ENCODE data around the gene FAAH.
A peak's percentile ranks its signal among the peaks of the same experiment; 100 is the strongest.
"Not testable (repeated sequence)": the region's sequence is repeated elsewhere in the genome, so short reads cannot be mapped to it uniquely, and the experiment has no call there.

FAAH gene

DNA sequence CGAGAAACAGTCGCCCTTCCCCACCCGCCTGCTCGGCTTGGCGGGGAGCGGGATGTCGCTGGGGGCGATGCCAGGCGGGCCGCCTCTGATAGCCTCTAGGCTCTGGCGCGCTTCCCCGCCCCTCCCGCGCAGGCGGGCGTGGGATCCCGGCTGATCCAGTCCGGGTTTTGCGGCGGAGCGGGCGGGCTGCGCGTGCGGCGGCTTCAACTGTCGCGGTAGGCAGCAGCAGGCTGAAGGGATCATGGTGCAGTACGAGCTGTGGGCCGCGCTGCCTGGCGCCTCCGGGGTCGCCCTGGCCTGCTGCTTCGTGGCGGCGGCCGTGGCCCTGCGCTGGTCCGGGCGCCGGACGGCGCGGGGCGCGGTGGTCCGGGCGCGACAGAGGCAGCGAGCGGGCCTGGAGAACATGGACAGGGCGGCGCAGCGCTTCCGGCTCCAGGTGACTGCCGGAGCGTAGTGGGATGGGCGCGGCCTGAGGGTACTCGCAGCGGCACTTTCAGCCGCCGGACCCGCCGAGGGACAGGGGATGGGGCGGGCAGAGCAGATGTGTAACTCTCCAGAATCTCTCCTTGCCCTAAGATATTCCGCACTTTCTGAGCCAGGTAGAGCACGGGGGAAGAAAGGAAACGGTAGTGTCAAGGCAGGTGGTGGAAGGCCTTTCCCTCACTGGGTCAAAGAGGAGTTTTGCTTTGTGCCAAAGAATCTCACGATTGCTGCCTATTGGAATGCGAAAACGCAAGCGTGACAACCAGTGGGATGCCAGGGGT is at the start of gene FAAH:
Gene FAAH, plus strand, starts transcription at position 210 of the 764 bp plus-strand sequence. Its CDS starts 32 bp downstream, at position 242.
- DNase-seq (ENCODE audit: low spot score) = peak; percentile 69

DNA sequence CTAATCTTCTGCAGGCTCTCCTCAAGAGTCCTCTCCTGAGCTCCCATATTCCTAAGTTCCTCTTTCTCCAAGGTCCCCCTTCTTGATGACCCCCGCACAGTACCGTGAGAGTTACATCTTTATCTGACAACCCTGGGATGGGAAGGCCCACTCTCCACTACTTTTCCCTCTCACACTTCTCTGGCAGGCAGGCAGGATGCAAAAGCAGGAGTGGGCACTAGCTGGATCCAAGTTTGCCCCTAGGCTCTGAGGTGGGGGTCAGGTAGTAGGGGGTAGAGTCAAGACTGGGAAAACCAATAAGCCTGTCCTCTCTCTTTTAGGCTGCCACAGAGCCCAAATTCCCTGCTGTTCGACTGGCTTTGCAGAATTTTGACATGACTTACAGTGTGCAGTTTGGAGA is 49.6 kb upstream of the FAAH start:
- DNase-seq (ENCODE audit: low spot score) = no peak

DNA sequence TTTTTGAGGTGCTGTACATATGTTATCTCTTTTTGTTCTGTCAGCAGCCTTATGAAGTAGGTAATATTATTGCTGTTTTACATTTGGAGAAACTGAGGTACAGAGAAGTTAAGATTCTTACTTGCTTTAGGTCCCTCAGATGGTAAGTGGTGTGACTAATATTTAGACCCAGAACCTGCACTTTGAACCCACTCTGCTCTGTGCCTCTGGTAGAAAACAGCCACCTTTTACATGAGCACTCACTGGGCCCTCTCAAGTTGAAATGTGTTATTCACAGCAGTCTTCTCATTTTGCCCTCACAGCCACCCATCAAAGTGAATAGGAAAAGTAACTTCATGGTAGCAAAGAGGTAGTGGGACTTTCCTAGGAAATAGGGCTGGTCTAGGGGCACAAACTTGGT is 48.8 kb upstream of the FAAH start:
- no peak for DNase-seq (ENCODE audit: low spot score)

GRCh38 chr1:46352363-46352762 is 41.8 kb upstream of the FAAH start:
- DNase-seq (ENCODE audit: low spot score) = no peak

- not testable (repeated sequence) for DNase-seq (ENCODE audit: low spot score)
Measured at GRCh38 chr1:46355920-46356319, 38.2 kb upstream of the FAAH start.

DNA sequence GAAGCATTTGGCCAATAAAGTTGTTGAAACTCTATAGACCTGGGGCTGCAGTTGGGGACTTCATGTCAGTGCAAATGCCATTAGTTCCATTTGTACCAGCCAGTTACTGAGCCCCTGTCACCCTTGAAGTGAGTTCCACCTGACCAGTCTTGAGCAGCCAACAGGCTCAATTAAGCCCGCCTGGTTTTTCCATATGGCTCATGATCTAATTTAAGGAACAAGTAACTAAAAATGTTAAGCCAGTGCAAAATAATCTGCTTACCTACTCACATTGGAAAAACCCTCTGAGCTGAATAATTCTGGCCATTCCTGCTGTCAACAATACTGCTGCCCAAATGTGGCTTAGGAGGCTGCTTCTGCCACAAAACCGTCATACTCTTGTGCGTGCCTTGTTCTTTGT is 32.0 kb upstream of the FAAH start:
- DNase-seq (ENCODE audit: low spot score) = no peak

GRCh38 chr1:46363121-46363520 is 31.0 kb upstream of the FAAH start:
- no peak for DNase-seq (ENCODE audit: low spot score)

- peak; percentile 88 for DNase-seq (ENCODE audit: low spot score)
Measured at GRCh38 chr1:46364612-46365011, 29.5 kb upstream of the FAAH start.

DNA sequence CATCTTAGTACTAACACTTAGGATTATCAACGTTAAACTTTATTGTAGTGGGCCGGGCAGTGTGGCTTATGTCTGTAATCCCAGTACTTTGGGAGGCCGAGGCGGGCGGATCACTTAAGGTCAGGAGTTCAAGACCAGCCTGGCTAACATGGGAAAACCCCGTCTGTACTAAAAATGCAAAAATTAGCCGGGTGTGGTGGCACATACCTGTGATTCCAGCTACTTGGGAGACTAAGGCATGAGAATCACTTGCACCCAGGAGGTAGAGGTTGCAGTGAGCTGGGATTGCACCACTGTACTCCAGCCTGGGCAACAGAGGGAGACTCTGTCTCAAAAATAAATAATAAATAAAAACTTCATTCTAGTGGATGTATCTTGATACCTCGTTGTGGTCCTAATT is 28.3 kb upstream of the FAAH start:
- not testable (repeated sequence) for DNase-seq (ENCODE audit: low spot score)

DNA sequence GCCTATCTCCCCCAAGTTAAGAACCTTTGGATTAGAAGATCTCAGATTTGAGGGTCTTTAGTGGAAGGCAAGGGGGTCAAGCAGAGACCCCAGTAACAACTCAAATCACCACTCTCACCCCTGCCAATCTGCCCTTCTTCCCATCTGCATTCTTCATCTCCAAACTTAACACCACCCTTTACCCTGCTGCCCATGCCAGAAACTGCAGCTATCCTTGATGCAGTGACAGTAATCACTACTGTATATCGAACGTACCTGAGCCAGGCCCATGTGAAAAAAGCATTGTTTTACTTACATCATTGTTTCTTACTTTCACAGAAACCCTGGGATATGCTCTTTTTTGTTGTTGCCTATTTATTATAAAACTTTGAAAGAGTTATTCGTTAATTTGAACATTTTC is 27.0 kb upstream of the FAAH start:
- no peak for DNase-seq (ENCODE audit: low spot score)

- DNase-seq (ENCODE audit: low spot score) = not testable (repeated sequence)
Measured at GRCh38 chr1:46367701-46368100, 26.4 kb upstream of the FAAH start.

- DNase-seq (ENCODE audit: low spot score) = no peak
Measured at GRCh38 chr1:46368791-46369190, 25.3 kb upstream of the FAAH start.

DNA sequence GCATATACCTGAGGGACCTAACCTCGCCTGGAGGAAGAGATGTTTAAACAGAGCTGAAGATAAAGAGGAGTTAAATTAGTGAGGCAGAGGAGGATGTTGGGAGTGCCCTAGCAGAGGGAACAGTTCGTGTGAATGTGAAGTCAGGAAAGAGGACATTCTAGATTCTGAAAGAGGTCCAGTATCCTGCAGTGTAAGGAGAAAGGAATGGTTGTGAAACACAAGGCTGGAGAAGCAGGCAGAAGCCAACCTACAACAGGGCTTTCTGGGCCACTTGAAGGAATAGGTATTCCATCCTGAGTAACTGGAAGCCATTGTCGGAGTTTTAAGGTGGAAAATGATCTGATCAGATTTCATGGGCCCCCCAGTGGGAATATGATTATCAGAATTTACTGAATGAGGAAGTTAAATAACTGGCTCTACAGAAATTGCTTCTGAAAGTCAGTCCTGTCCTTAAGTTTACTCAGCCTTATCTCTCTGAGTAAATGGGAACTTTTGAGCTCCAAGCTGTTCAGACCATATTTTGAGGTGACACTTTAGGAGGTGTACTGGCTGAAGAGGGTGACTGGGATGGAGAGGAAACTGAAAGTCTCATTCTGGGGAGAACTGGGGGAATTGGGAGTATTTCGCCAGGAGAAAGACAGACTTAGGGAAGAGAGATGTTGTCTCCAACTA is 24.4 kb upstream of the FAAH start:
- peak; percentile 34 for DNase-seq (ENCODE audit: low spot score)

DNA sequence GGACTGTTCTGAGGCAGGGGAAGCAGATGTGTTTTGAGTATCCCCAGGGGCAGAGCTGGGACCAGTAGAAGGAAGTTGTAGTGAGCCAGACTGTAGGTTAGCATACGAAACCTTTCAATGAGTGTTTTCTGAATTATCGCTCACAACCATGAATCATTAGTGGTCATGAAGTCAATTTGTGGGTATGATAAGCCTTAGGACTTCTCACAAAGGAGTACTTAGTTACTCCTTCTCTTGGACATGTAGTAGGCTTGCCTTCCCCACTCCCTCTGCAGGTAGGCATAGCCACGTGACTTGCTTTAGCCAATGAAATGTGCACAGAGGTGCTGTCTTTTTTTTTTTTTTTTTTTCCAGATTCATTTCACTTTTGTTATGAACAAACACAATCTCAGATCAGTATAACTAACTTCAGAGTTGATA is 23.9 kb upstream of the FAAH start:
- DNase-seq (ENCODE audit: low spot score) = no peak

DNA sequence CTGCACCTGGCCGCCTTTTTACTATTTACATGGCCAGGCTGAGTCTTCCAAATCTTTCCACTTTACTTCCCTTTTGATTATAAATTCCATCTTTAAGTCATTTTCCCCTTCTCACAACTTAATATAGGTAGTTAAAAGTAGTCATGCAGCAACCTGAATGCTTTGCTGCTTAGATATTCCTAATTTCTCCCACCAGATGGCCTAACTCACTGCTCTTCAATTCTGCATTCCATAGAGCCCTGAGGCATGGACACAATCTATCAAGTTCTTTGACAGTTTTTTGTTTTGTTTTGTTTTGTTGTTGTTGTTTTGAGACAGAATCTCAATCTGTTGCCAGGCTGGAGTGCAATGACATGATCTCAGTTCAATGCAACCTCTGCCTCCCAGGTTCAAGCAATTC is 21.7 kb upstream of the FAAH start:
- no peak for DNase-seq (ENCODE audit: low spot score)

DNA sequence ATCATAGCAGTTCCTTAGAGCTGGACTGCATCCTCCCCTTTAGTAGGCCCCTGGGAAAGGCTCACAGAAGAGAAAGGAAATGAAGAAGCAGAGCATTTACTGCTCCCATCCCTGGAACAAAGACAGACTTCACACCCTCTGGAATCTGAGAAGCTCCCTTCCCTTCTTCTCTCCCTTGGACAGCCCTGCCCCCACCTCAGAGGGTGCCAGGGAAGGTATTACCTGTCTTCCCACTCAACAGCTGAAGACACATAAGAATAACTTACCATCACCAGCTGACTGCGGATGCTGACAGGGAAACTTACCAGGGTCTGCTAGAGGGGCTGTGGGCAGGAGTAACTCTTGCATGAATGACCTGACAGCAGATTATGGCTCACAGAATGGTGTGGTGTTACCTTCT is 14.1 kb upstream of the FAAH start:
- no peak for DNase-seq (ENCODE audit: low spot score)

DNA sequence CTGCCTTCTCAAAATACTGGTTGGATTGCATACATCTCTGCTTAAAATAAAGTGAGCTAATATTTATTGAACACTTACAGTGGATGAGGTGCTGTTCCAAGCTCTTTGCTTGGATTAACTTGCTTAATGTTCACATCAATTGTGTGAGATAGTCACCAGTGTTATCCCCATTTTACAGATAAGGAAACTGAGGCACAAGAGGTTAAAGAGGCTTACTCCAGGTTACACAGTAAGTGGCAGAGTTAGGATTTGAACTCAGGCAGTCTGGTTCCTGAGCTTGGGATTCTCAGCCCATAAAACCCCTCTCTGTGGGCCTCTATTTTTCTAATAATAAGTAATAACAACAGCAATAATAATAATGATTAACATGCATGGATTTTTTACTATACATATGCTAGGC is 13.6 kb upstream of the FAAH start:
- DNase-seq (ENCODE audit: low spot score) = no peak

DNA sequence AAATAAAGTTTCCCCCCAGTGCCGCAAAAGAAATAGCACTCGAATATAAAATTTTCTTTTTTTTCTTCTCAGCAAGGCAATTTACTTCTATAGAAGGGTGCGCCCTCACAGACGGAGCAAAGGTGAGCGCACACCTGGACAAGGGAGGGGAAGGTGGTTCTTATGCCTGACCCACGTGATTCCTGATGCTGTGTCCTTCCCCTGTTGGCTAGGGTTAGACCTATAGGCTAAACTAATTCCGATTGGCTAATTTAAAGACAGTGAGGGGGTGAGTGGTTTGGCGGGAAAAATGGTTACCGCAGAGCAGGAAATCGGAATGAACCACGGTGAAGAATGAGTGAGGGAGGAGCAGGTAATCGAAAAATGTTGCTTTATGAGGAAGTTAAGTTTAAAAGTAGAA is 607 bp upstream of the FAAH start:
- DNase-seq (ENCODE audit: low spot score) = peak; percentile 0

GRCh38 chr1:46394872-46395465 is 852 bp downstream of the FAAH start:
- DNase-seq (ENCODE audit: low spot score) = peak; percentile 3

DNA sequence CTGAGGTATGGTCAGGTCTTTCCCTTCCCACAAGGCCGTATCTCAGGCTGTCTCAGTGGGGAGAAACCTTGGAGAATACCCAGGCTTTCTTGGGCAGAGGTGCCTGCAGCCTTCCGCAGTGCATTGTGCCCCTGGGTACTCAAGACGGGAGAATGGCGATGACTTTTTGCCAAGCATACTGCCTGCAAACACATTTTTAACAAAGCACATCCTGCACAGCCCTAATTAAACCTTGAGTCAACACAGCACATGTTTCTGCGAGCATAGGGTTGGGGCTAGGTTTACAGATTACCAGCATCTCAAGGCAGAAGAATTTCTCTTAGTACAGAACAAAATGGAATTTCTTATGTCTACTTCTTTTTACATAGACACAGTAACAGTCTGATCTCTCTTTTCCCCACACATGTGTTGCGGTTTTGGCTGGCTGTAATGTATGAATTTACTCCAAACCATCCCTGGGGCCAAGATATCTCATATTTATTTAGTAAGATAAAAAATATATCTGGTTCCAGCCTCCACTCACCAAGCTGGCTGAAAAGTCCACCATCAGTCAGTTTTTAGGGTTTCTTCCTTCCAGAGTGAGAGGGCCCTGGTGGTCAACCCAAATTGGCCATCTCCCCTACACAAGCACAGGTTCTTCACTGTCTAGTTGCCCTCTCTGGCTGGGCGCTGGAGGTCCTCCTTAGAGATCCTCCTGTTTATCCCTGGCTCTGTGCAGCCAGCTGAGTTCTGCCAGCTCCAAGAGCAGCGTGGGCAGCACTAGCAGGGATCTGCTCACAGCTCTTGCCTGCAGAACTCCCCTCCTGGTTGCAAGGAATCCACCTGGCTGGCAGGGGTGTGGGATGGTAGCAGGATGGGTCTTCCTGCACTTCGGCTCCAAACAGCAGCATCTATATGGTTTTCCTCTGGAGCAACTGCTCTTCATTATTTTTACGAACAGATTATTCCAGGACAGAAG is 2.6 kb downstream of the FAAH start:
- no peak for DNase-seq (ENCODE audit: low spot score)

DNA sequence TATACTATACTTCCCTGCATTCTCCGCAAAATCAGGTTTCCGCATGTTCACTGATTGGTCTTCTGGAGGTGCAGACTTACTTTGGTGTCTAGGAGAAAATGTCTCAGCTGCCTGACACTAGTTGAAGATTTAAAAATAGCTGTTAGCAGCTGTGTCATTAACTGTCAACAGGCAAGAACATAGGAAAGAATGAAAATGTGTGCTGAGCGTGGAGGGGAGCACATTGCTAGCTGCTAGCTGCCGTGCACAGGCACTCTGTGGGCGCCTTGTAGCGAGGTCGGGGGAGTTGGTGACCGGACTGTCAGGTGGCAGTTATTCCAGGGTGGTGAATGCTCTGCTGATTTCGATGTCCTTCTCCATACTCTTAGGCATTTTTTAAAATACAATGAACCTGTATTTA is 5.2 kb downstream of the FAAH start:
- no peak for DNase-seq (ENCODE audit: low spot score)

DNA sequence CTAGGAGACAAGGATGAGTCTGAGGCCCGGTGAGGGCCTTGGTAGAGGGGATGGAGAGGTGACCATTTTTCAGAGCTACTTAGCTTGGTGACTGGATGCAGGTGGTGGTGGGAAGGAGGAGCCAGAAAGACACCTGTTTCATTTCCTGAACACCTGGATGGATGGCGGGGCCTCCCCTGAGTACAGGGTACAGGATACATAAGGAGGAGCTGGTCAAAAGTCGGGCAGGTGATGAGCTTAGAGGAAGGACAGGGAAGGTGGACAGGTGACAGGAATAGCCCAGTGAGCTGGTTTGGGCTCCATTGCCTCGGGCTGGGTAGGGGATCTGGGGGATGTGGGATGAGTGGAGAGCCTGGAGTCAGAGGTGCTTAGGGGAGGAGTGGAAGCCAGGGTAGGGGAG is 6.3 kb downstream of the FAAH start:
- DNase-seq (ENCODE audit: low spot score) = no peak

Measured in GM03348 (cell line).